Measurements from ENCODE around the gene SEC23IP. TPM values are rescaled to one million over a fixed set of nuclear protein-coding genes. Genes with fewer than 3 reads are reported as not detected.

The SEC23IP gene
- total RNA-seq = 10 to 100 TPM; 62.4 to 63.6 TPM

GRCh38 chr10:119892188-119893065, at the start of gene SEC23IP:
TSS of gene SEC23IP (plus strand) at chr10:119892730. CDS start at chr10:119892783, 53 bp downstream.
- Mint-ChIP-seq H3K36me3 (peaks cover 10% of the 10 kb centered on the region), H3K27ac (peak within 1 kb of the TSS; percentile 97), H3K4me3 (peak within 1 kb of the TSS; percentile 98), H3K9me3 (peaks cover 5% of the 10 kb centered on the region), H3K4me1 (ENCODE audit: low read depth) (peaks cover 39% of the 10 kb centered on the region), H3K27me3 (no peaks in the 10 kb centered on the region)
- POLR2A ChIA-PET = interaction anchor here (0.8 to 4.7 kb wide), 5 partner anchors 10 to 236 kb away, joined by 3 to 36 read pairs (median 5); partner anchors contain the start of genes INPP5F and MCMBP
- DNase-seq = peak; percentile 96
- CTCF ChIA-PET = interaction anchor here (0.9 to 3.0 kb wide), 4 partner anchors 9 to 166 kb away, joined by 3 to 10 read pairs (median 6); partner anchors contain the start of genes INPP5F and MCMBP
- intact Hi-C loops (cut with micrococcal nuclease) = loop anchor here (1.0 to 2.0 kb wide), 2 partner anchors 19 to 586 kb away; no protein-coding TSS in a partner anchor

DNA sequence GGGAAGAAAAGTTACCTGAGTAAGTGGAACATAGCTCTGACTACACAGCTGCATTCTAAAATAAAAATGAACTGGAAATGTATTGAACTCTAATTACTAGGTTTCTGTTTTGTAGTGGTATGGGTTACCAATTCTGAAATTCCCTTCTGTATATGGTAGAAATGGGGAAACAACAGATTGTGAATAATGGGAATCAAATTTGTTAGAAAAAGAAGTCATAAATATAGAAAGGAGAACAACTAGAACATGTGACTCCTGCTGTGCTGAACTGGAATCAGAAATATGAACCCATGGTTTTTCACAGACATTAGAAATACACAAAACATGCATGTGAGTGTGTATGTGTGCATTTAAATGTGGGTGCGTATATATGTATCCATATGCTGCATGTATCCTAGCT, 46.9 kb upstream of the SEC23IP start:
- intact Hi-C loops (cut with micrococcal nuclease) = no loop called here
- Mint-ChIP-seq H3K9me3 (no peaks in the 10 kb centered on the region), H3K4me3 (no peak overlapping the region), H3K4me1 (ENCODE audit: low read depth) (no peaks in the 10 kb centered on the region), H3K27ac (no peak overlapping the region), H3K36me3 (peaks cover 62% of the 10 kb centered on the region), H3K27me3 (no peaks in the 10 kb centered on the region)
- ChIA-PET CTCF (interaction anchor here (1.1 to 2.0 kb wide), 3 partner anchors 9 to 26 kb away, joined by 3 to 8 read pairs (median 4); partner anchors contain the start of gene MCMBP), POLR2A (no interaction called here)
- no peak for DNase-seq

DNA sequence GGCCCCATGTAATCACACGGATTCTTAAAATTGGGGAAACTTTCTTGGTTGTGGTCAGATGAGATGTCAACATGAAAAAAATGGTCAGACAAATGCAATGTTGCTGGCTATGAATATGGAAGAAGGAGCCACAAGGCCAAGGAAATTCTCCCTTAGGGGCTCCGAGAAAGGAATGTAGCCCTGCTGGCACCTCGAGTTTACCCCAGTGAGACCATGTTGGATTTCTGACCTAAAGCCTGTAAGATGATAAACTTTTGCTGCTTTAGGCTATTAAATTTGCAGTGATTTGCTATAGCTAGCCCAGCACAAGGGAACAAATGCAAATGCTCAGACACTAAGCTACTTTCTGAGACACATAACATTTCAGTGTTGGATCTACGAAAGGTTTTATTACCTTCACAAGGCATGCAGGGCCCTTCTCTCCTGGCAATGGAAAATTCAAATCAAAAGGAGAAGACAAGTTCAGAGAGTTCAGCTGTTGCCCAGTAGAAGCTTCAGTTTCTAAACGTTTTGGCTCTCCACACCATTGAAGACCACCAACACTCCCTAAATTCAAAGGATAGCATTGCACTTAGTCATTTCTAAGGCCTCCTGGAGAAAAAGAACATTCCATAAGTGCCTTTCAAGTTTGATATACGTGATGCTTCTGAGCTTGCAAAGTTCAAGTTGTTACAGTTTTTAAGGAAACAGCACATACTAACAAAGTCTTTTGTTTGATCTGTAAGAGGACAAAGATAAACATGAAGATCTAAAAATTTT, 43.3 kb upstream of the SEC23IP start:
- no peaks in the 10 kb centered on the region for H3K4me1 Mint-ChIP-seq (ENCODE audit: low read depth)
- no peaks in the 10 kb centered on the region for H3K9me3 Mint-ChIP-seq
- POLR2A ChIA-PET = no interaction called here
- H3K27ac Mint-ChIP-seq = no peak overlapping the region
- peaks cover 50% of the 10 kb centered on the region for H3K36me3 Mint-ChIP-seq
- H3K4me3 Mint-ChIP-seq = no peak overlapping the region
- H3K27me3 Mint-ChIP-seq = no peaks in the 10 kb centered on the region
- CTCF ChIA-PET = interaction anchor here (0.9 kb wide), 1 partner anchor 90 kb away, joined by 3 read pairs; no protein-coding TSS in a partner anchor
- DNase-seq = no peak
- intact Hi-C loops (cut with micrococcal nuclease) = no loop called here

DNA sequence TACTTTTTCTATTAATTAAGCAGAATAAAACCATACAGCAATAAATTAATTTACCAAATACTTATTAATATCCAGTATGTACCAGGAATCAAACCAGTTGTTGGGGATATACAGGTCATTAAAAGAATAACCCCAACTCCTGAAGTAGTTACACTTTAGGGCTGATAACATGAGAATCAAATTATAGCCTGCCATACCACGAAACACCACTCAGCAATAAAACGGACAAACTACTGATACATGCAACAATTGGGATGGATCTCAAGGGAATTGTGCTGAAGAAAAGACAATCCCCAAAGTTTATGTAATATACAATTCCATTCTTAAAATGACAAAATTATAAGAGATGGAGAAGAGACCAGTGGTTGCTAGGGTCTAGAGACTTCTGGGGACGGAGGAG, 42.6 kb upstream of the SEC23IP start:
- no peaks in the 10 kb centered on the region for H3K4me1 Mint-ChIP-seq (ENCODE audit: low read depth)
- H3K9me3 Mint-ChIP-seq = no peaks in the 10 kb centered on the region
- POLR2A ChIA-PET = no interaction called here
- CTCF ChIA-PET = no interaction called here
- no peak for DNase-seq
- intact Hi-C loops (cut with micrococcal nuclease) = no loop called here
- peaks cover 44% of the 10 kb centered on the region for H3K36me3 Mint-ChIP-seq
- no peak overlapping the region for H3K27ac Mint-ChIP-seq
- no peak overlapping the region for H3K4me3 Mint-ChIP-seq
- no peaks in the 10 kb centered on the region for H3K27me3 Mint-ChIP-seq

DNA sequence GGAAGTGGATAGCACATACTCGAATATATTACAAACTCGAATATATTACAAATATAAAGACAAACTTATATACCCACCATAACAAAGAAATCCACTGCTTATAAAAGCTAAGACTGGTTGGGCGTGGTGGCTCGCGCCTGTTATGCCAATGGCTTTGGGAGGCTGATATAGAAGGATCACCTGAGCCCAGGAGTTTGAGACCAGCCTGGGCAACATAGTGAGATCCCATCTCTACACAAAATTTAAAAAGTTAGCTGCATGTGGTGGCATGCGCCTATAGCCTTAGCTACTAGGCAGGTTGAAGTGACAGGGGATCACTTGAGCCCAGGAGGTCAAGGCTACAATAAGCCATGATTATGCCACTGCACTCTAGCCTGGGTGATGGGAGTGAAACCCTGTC, 40.3 kb upstream of the SEC23IP start:
- Mint-ChIP-seq H3K27ac (no peak overlapping the region), H3K36me3 (peaks cover 41% of the 10 kb centered on the region), H3K4me1 (ENCODE audit: low read depth) (no peaks in the 10 kb centered on the region), H3K9me3 (no peaks in the 10 kb centered on the region), H3K27me3 (no peaks in the 10 kb centered on the region), H3K4me3 (no peak overlapping the region)
- intact Hi-C loops (cut with micrococcal nuclease) = no loop called here
- no peak for DNase-seq
- CTCF ChIA-PET = interaction anchor here (0.6 to 2.1 kb wide), 2 partner anchors 15 to 165 kb away, joined by 3 to 4 read pairs; no protein-coding TSS in a partner anchor
- POLR2A ChIA-PET = no interaction called here

DNA sequence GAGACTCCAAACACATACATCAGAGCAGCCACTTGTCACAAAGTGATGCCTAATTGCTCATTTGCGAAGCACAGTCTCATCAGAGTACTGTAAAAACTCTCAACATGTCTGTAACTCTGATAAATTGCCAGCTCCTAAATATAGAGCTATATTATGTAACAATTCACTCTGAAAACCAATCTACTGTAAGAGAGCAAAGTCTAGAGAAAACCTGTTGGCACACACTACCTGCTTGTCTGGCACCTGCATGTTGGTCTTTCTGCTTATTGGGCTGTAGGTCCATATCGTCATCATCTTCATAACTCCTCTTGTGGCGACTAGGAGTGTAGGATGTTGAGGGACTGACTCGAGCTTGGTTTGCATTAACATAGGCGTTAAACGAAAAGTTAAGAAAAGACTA, 39.7 kb upstream of the SEC23IP start:
- H3K4me3 Mint-ChIP-seq = no peak overlapping the region
- H3K36me3 Mint-ChIP-seq = peaks cover 42% of the 10 kb centered on the region
- no peaks in the 10 kb centered on the region for H3K4me1 Mint-ChIP-seq (ENCODE audit: low read depth)
- intact Hi-C loops (cut with micrococcal nuclease) = no loop called here
- ChIA-PET POLR2A (no interaction called here), CTCF (interaction anchor here (0.6 to 2.1 kb wide), 2 partner anchors 16 to 166 kb away, joined by 3 to 4 read pairs; no protein-coding TSS in a partner anchor)
- no peaks in the 10 kb centered on the region for H3K27me3 Mint-ChIP-seq
- no peak for DNase-seq
- no peak overlapping the region for H3K27ac Mint-ChIP-seq
- H3K9me3 Mint-ChIP-seq = no peaks in the 10 kb centered on the region

GRCh38 chr10:119853574-119853973, 39.0 kb upstream of the SEC23IP start:
- Mint-ChIP-seq H3K9me3 (no peaks in the 10 kb centered on the region), H3K27ac (no peak overlapping the region), H3K4me3 (no peak overlapping the region), H3K4me1 (ENCODE audit: low read depth) (no peaks in the 10 kb centered on the region), H3K36me3 (peaks cover 41% of the 10 kb centered on the region), H3K27me3 (no peaks in the 10 kb centered on the region)
- intact Hi-C loops (cut with micrococcal nuclease) = no loop called here
- ChIA-PET CTCF (interaction anchor here (1.0 kb wide), 1 partner anchor 102 kb away, joined by 3 read pairs; no protein-coding TSS in a partner anchor), POLR2A (no interaction called here)
- DNase-seq = no peak

GRCh38 chr10:119858063-119858462, 34.5 kb upstream of the SEC23IP start:
- CTCF ChIA-PET = interaction anchor here (0.6 to 7.7 kb wide), 9 partner anchors 10 to 314 kb away, joined by 3 to 108 read pairs (median 19); partner anchors contain the start of genes INPP5F and MCMBP
- intact Hi-C loops (cut with micrococcal nuclease) = no loop called here
- Mint-ChIP-seq H3K4me3 (no peak overlapping the region), H3K27me3 (no peaks in the 10 kb centered on the region), H3K4me1 (ENCODE audit: low read depth) (peaks cover 34% of the 10 kb centered on the region), H3K36me3 (peaks cover 23% of the 10 kb centered on the region), H3K9me3 (no peaks in the 10 kb centered on the region), H3K27ac (no peak overlapping the region)
- DNase-seq = no peak
- POLR2A ChIA-PET = no interaction called here

- DNase-seq = no peak
- peaks cover 42% of the 10 kb centered on the region for H3K4me1 Mint-ChIP-seq (ENCODE audit: low read depth)
- H3K9me3 Mint-ChIP-seq = no peaks in the 10 kb centered on the region
- peaks cover 25% of the 10 kb centered on the region for H3K36me3 Mint-ChIP-seq
- ChIA-PET POLR2A (interaction anchor here (6.4 kb wide), 1 partner anchor 13 kb away, joined by 31 read pairs; the partner anchor contains the start of gene MCMBP), CTCF (interaction anchor here (0.7 to 7.7 kb wide), 46 partner anchors 8 to 276 kb away, joined by 3 to 108 read pairs (median 4); partner anchors contain the start of genes INPP5F, MCMBP and SEC23IP)
- intact Hi-C loops (cut with micrococcal nuclease) = loop anchor here (1.0 to 5.0 kb wide), 3 partner anchors 109 to 252 kb away; no protein-coding TSS in a partner anchor
- no peak overlapping the region for H3K27ac Mint-ChIP-seq
- no peaks in the 10 kb centered on the region for H3K27me3 Mint-ChIP-seq
- no peak overlapping the region for H3K4me3 Mint-ChIP-seq
Measured at GRCh38 chr10:119859420-119860258, 32.9 kb upstream of the SEC23IP start.

DNA sequence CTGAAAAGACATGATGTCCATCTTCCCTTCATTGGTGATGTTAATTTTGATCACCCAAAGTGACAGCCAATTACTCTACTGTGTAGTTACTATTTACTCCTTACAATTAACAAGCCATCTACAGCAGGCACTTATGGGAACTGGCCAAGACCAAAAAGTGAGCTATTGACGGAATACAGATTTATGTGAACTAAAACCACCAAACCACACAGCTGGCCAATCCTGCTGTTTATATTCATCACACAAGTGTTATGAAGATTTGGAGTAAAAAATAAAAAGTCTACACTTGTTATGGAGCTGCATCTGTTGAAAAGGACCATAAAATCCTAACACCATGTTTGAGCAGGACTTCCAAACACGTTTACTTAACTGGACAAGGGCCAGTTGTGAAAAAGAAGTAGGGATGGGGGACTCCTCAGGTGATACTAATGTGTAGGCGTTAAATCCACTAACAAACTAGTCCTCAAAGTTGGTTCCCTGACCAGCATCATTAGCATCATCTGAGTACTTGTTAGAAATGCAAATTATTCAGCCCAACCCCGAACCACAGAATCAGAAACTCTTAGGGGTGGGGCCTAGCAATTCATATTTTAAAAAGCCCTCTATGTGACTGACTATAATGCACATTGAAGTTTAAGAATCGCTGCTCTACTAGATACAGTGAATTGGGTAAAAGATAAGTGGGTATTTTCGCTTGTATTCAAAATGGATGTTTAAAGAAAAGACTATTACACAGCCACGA, 31.5 kb upstream of the SEC23IP start:
- Mint-ChIP-seq H3K27ac (peak overlapping the region; percentile 30), H3K27me3 (no peaks in the 10 kb centered on the region), H3K4me1 (ENCODE audit: low read depth) (peaks cover 51% of the 10 kb centered on the region), H3K36me3 (peaks cover 27% of the 10 kb centered on the region), H3K9me3 (no peaks in the 10 kb centered on the region), H3K4me3 (no peak overlapping the region)
- POLR2A ChIA-PET = interaction anchor here (0.7 to 6.4 kb wide), 2 partner anchors 12 to 24 kb away, joined by 4 to 31 read pairs; partner anchors contain the start of gene MCMBP
- intact Hi-C loops (cut with micrococcal nuclease) = loop anchor here (5.0 kb wide), 1 partner anchor 254 kb away; no protein-coding TSS in a partner anchor
- CTCF ChIA-PET = interaction anchor here (1.5 to 7.7 kb wide), 10 partner anchors 10 to 177 kb away, joined by 6 to 108 read pairs (median 9); partner anchors contain the start of genes MCMBP and SEC23IP
- no peak for DNase-seq

All from activated CD4-positive, alpha-beta memory T cell treated with anti-CD3 and anti-CD28 coated beads for 36 hours (primary cell).